Esophagus squamous epithelium (tissue), 4 donors: Measurements from ENCODE around the gene DELE1.

Experiments used
- POLR2A ChIP-seq, 4 donors: fragments of 450-650 bp; IDR thresholded peaks; one replicate each; pipeline ENCODE4 v1.6.1; 2017; ENCODE audit warnings: antibody characterized with exemption in 4 of 4, mild to moderate bottlenecking in 4 of 4, moderate library complexity in 3 of 4
- TF ChIP-seq, protein P1 (sequence below), 6 experiments: fragments of 450-650 bp in 4 of 6; fragments of 200-600 bp in 2 of 6; sonication (generic) in 2 of 6; IDR thresholded peaks; one replicate each; pipeline ENCODE4 v1.5.1; 2016 to 2019; ENCODE audit warnings: antibody characterized with exemption in 6 of 6, mild to moderate bottlenecking in 4 of 6, moderate library complexity in 4 of 6

DNA sequence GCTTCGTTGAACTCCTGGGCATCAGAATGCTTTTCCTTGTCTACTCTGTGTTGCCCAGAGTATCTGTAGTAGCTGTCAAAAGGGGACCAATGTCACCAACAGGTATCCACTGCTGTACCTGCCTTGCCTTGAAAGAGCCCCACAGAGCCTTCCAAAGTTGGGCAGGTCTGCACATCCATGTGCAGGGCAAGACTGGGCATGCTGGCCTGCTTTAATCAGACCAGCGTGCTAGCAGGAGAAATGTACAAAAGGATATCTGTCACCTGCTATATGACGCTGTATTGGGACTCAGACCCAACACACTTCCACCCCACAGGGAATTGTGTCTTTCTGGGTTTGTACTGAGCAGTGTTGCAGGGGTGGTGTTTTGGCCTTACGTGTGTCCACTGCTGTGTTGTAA, 11.9 kb downstream of the DELE1 start:
- TF ChIP-seq, protein P1, sequence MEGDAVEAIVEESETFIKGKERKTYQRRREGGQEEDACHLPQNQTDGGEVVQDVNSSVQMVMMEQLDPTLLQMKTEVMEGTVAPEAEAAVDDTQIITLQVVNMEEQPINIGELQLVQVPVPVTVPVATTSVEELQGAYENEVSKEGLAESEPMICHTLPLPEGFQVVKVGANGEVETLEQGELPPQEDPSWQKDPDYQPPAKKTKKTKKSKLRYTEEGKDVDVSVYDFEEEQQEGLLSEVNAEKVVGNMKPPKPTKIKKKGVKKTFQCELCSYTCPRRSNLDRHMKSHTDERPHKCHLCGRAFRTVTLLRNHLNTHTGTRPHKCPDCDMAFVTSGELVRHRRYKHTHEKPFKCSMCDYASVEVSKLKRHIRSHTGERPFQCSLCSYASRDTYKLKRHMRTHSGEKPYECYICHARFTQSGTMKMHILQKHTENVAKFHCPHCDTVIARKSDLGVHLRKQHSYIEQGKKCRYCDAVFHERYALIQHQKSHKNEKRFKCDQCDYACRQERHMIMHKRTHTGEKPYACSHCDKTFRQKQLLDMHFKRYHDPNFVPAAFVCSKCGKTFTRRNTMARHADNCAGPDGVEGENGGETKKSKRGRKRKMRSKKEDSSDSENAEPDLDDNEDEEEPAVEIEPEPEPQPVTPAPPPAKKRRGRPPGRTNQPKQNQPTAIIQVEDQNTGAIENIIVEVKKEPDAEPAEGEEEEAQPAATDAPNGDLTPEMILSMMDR (IDR thresholded peaks at IDR 0.05) = no peak
- TF ChIP-seq POLR2A (IDR thresholded peaks at IDR 0.05) = no peak
